Stimulated activated CD4-positive, alpha-beta T cell treated with anti-CD3 and anti-CD28 coated beads, Interleukin-2, amount 100 ng/mL, for 4 hours (primary cell): Measurements from ENCODE around the gene LSM4.

Source experiments
- DNase-seq: peaks from one replicate; pipeline ENCODE4 v3.0.0-alpha.2; 2020; ENCODE audit warnings: low read depth

LSM4 gene

DNA sequence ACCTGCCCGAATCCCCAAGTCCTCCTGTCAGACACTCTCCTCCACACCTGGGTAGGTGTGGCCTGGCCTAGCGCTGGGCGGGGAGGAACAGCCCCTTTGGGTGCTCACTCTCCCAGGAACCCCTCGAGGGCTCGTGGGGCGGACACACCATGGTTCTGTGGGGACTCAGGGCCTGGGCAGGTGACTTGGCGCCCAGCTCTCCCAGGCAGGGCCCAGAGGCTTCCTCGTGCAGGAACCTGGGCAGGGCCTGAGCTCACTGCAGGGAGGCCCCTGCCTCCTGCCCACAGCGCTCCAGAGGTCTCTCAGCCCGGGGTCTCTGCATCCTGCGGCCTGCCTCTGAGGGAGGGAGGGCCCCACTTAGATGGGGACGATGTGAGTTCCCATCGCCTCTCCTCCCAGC is 11.9 kb downstream of the LSM4 start:
- DNase-seq, result no peak

DNA sequence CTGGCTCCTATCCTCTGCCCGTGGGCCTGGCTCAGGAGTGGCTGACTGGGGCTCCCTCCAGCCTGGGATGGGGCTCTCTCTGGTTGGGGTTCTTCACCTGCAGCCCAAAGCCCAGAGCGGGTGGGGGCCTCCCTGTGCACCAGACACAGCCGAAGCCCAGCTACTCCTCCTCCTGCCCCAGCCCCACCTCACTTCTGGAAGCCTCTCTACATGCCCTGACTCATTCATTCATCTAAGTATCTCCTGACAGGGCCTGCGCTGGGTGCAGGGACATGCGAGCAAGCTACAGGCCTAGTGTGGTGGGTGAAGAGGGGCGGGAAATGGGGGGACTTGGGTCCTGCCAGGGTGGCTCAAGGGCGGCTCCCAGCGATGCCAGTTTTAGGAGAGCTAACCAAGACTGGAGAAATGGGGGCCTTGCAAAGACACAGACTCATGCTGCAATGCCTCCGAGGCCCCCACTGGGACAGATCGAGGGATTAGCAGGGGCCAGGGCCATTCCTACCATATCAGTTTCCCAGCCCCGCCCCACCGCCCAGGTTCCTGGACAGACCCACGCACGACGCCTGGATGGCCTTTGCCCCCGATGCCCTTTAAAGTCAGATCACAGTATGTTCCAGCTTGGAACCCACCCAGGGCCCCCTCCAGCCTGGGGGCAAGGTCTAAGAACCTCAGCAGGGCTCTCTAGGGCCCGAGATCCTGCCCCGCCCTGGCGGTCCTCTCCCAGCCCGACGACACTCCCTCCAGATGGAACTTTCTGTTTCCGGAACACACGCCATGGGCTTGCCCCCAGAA is 12.6 kb downstream of the LSM4 start:
- DNase-seq, result no peak

DNA sequence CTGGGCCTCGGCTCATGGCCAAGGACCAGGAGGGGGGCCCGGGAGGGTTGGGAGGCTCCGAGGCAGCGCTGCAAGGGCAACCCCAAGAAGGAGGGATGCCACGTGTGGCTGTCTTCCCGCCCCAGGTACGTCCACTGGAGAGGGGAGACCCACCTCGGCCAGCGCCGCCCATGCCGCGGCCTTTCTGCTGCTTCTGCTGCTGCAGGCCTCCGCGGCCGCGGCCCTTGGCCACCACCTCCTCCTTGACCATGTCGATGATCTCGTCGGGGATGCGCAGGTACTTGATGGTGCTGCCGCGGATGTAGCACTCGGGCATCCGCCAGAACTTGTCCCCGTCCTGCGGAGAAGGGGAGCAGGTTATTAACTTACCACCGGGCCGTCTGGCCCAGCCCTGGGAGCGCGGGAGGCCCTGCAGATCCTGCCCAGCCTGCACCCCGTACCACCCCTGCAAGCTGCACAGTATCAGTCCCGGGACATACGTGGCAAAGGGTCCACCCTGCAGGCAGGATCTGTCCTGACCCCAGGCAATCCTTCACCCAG is 13.3 kb downstream of the LSM4 start:
- no peak for DNase-seq

- DNase-seq, result no peak
Measured at GRCh38 chr19:18308948-18309325, 13.9 kb downstream of the LSM4 start.

DNA sequence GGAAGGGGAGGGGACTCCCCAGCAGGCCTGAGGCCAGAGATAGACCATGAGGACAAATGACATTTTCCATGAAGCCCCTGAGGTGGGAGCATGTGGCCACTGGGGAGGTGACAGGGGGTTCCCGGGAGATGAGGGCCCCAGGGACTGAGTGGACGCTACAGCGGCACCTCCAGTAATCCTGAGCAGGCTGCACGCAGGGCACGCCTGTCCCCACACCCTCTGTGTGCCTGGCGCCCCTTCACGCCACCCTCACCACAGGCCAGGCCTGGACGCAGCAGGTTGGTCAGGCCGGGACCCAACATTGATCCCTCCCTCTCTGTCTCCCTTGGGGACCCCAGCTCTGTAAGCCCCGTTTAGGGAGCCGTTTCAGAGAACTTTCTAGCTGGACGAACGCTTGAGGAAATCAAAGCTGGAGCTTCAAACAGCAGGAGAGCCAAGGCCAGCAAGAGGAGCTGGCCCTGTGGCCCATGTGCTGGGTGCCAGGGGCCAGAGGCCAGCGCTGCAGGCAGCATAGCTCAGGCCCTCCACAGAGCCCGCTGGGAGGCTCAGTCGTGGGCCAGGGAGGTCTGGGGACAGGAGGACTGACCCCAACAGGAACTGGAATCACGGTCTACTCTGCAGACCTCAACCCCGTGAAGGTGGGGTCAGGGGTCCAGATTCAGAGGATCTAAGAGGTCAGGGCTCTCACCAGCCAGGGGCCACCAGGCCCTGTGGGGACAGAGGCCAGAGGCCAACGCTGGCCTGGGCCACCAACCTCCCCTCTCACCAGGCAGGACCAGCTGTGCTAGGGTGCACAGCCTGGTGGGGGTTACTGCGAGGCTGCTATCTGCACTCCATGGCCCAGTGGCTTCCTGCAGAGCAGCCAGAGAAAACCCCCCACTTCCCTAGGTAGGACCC is 14.6 kb downstream of the LSM4 start:
- DNase-seq, result no peak

DNA sequence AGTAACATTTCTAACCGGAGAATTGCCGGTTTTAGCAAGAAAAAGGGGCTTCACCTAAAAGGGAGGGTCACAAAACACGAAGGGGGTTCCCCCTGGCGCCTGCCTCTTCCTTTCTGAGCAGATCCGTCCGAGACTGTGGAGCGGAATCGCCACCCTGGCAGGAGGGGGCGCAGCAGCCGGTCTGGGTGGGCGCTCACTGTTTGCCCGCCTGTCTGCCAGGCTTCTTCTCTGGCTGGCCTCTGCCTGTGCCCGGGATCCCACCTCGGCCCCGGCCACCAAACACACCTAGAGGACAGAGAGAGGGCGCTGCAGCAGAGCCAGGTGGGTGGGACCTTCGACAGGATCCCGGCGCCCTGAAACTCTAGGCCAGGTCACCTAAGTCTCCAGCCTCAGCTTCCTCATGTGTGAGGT is 15.6 kb downstream of the LSM4 start:
- DNase-seq, result no peak

DNA sequence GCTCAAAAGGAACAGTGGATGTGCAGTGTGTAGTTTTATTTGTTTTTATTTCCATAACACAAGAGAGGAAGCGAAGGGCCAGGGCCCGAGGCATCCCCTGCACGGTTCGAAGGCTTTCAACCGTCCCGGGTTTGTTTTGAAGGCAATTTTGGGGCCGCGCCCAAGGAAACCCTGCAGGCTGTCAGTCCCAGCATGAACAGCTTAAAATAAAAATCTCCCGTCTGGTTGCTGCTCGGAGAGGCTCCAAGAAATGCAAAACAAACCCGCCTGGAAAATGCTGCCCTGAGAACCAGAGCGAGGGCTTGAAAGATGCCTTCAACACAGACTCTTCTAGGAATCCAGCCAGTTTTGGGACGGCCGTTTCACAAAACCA is 16.0 kb downstream of the LSM4 start:
- DNase-seq, result no peak

- DNase-seq, result no peak
Measured at GRCh38 chr19:18306209-18306887, 16.5 kb downstream of the LSM4 start.

- DNase-seq, result peak; percentile 88
Measured at GRCh38 chr19:18304458-18305310, 18.2 kb downstream of the LSM4 start.

DNA sequence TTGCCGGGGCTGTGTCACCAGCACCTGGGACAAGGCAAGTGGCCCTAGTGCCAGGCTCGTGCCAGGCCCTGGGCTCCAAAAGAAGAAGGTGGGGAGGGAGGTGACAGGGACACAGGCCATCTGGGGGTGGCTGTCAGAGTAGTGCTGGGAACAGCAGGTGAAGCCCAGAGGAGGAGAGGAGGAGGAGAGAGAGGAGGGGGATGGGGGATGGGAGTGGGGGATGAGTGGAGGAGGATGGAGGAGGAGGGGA is 18.7 kb downstream of the LSM4 start:
- DNase-seq, result no peak

DNA sequence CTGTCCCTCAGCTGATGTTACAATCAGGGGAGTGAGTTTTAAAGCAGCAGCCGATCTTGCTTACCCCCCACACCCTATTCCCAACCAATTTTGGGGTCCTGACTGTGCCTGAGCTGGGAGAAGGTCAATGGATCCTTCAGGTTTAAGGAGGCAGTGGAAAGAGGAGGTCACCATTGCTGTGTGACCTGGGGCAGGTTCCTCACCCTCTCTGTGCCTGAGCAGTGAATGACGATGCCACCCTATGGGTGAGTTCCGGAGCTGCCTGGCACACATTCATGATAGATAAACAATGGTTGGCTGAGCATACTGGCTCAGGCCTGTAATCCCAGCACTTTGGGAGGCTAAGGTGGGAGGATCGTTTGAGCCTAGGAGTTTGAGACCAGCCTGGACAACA is 21.2 kb downstream of the LSM4 start:
- no peak for DNase-seq

DNA sequence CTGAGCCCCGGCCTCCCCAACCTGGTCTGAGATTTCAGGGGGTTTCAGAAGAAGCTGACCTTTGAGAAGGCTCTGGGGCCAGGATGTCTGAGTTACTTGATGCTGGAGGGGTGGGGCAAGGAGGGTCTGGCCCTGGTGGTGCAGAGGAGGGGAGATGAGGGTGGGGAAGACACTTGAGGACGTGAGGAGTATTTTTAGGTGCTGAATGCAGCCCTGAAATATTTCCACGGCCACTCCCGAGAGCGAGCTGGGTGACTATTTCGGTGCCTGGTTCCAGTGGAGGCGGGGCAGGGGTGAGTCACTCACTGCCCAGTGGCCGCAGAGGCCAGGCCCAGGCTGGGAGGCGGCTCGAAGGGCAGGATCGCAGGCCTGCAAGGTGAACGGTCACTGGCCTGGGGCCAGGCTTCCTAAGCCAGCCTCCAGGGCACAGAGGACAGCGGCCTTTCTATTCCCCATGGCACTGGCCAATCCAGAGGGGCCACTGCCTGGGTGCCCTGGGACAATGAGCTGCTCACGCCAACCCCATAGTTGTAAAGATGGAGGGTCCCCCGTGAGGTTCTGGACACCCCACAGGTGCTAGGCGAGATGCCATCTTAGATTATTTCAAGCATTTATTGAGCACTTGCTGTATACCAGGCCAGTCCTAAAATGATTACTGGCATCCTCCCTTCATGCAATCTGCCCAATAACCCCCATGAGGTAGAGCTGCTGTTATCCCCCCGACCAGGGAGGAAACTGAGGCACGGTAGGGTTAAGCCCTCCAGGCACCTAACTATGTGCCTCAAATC is 21.8 kb downstream of the LSM4 start:
- DNase-seq, result no peak

DNA sequence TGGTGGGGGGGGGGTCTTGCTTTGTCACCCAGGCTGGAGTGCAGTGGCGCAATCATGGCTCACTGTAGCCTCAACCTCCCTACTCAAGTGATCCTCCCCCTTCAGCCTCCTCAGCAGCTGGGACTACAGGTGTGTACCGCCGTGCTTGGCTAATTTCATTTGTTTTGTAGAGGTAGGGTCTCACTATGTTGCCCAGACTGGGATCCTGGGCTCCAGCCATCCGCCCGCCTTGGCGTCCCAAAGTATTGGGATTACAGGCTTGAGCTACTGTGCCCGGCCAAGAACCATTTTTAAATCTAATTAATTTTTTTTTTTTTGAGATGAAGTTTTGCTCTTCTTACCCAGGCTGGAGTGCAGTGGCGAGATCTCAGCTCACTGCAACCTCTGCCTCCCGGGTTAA is 23.2 kb downstream of the LSM4 start:
- no peak for DNase-seq

GRCh38 chr19:18298601-18299000 is 24.3 kb downstream of the LSM4 start:
- DNase-seq, result no peak

- DNase-seq, result no peak
Measured at GRCh38 chr19:18297308-18297707, 25.6 kb downstream of the LSM4 start.

- DNase-seq, result no peak
Measured at GRCh38 chr19:18295034-18295451, 27.8 kb downstream of the LSM4 start.

GRCh38 chr19:18294467-18294864 is 28.4 kb downstream of the LSM4 start:
- DNase-seq, result peak; percentile 96

- no peak for DNase-seq
Measured at GRCh38 chr19:18293642-18294466, 29.0 kb downstream of the LSM4 start.

GRCh38 chr19:18292810-18293641 is 29.9 kb downstream of the LSM4 start:
- no peak for DNase-seq
